Esophagus squamous epithelium (tissue), 4 donors: ENCODE measurements around the gene SPAG9.
"Not testable (repeated sequence)": the region's sequence is repeated elsewhere in the genome, so short reads cannot be mapped to it uniquely, and the experiment has no call there.

Experiments used
- CTCF ChIP-seq, 6 experiments: fragments of 450-650 bp in 4 of 6; fragments of 200-600 bp in 2 of 6; sonication (generic) in 2 of 6; IDR thresholded peaks; one replicate each; pipeline ENCODE4 v1.5.1; 2016 to 2019; ENCODE audit warnings: antibody characterized with exemption in 6 of 6, mild to moderate bottlenecking in 4 of 6, moderate library complexity in 4 of 6
- POLR2A ChIP-seq, 4 donors: fragments of 450-650 bp; IDR thresholded peaks; one replicate each; pipeline ENCODE4 v1.6.1; 2017; ENCODE audit warnings: antibody characterized with exemption in 4 of 4, mild to moderate bottlenecking in 4 of 4, moderate library complexity in 3 of 4

- TF ChIP-seq CTCF, POLR2A (IDR thresholded peaks at IDR 0.05): not testable (repeated sequence)
Observed at GRCh38 chr17:50941676-50942048, 179.0 kb downstream of the SPAG9 start.
